ENCODE data around the gene REC114.

REC114 gene

GRCh38 chr15:73605759-73606436, 162.9 kb downstream of the REC114 start:
- no peak for DNase-seq (ENCODE audit: low read depth)
- no peak for TF ChIP-seq CTCF (conservative IDR thresholded peaks at IDR 0.05; ENCODE audit: low read length)
- no peak overlapping the region for H3K4me3 ChIP-seq (ENCODE audit: low read length)

GRCh38 chr15:73607405-73607804, 164.4 kb downstream of the REC114 start:
- DNase-seq (ENCODE audit: low read depth): no peak
- H3K4me3 ChIP-seq (ENCODE audit: low read length): no peak overlapping the region
- no peak for TF ChIP-seq CTCF (conservative IDR thresholded peaks at IDR 0.05; ENCODE audit: low read length)

DNA sequence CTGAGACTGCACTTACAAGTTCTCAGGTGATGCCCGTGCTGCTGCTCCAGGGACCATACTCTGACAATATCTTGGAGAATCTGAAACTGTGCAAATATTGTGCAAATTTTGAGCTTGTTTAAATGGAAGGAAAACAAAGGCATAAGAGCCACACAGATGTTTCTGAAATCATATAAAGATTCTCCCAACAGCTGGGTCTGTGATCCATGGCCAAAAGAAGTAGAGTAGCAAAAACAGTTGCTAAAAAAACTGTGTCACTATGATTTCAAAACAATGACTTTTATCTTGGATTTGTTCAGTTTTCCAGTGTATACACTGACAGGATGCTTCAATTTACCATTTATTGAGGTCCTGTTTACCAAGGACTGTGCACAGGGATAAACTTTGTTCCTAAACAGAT, 164.9 kb downstream of the REC114 start:
- no peak for DNase-seq (ENCODE audit: low read depth)
- H3K4me3 ChIP-seq (ENCODE audit: low read length): no peak overlapping the region
- TF ChIP-seq CTCF (conservative IDR thresholded peaks at IDR 0.05; ENCODE audit: low read length): no peak

- no peak for TF ChIP-seq CTCF (conservative IDR thresholded peaks at IDR 0.05; ENCODE audit: low read length)
- DNase-seq (ENCODE audit: low read depth): no peak
- no peak overlapping the region for H3K4me3 ChIP-seq (ENCODE audit: low read length)
Observed at GRCh38 chr15:73608475-73608874, 165.5 kb downstream of the REC114 start.

DNA sequence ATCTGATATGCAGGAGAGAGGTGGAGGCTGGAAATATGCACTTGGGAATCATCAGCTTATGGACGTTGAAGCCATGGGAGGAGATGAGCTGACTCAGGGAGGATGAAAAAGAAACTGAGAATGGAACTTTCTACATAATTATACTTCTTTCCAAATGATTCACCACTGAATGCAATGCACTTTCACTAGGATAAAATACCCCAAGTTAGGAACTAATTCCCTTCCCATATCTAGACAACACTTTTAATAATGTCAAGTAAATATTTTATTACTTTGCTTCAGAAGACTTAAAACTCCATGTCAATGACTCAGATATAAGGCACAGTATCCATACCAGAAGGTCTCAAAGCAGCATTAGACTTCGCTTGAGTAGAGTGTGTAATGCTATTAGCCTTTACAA, 166.0 kb downstream of the REC114 start:
- peak; percentile 64 for DNase-seq (ENCODE audit: low read depth)
- no peak for TF ChIP-seq CTCF (conservative IDR thresholded peaks at IDR 0.05; ENCODE audit: low read length)
- no peak overlapping the region for H3K4me3 ChIP-seq (ENCODE audit: low read length)

Data from AG10803 (cell line).